A673 (cell line): ENCODE measurements around the gene SNTG2. TPM values are rescaled to one million over a fixed set of nuclear protein-coding genes. Genes with fewer than 3 reads are reported as not detected.

Source experiments
- BruUV-seq: library from RNA; stranded (reverse); fragments of 400-500 nt; replicated peaks from 2 replicates; lab custom pipeline; 2021; lab: Mats Ljungman, UMichigan
- CTCF ChIA-PET: fragments of 300-600 bp; sonication (Branson Sonifier 250); formaldehyde crosslinking; loops from one replicate; lab custom pipeline; 2022; ENCODE audit warnings: antibody characterized with exemption; lab: Charles Lee
- POLR2A ChIA-PET: fragments of 300-600 bp; sonication (Branson Sonifier 250); formaldehyde crosslinking; loops from one replicate; lab custom pipeline; 2022; ENCODE audit warnings: antibody characterized with exemption; ENCODE audit not compliant: low non-redundant PET; lab: Charles Lee
- DNase-seq: peaks from one replicate; pipeline ENCODE4 v3.0.0-alpha.2; 2015; ENCODE audit warnings: low spot score
- H3K27ac ChIP-seq: fragments of 200-600 bp; sonication (generic); 2 replicates; pipeline ENCODE4 v1.5.1; 2016; ENCODE audit warnings: mixed run types, low read depth, mild to moderate bottlenecking, mixed read lengths, antibody characterized with exemption, low read length; ENCODE audit not compliant: poor library complexity, severe bottlenecking
- H3K27me3 ChIP-seq: fragments of 200-600 bp; sonication (generic); replicated peaks from 2 replicates; pipeline ENCODE4 v1.6.1; 2017; ENCODE audit warnings: mixed run types, low read depth, mild to moderate bottlenecking, mixed read lengths, antibody characterized with exemption, low read length; ENCODE audit not compliant: insufficient read depth, poor library complexity
- H3K36me3 ChIP-seq: fragments of 200-600 bp; sonication (generic); 2 replicates; pipeline ENCODE4 v1.6.1; 2016; ENCODE audit warnings: mixed run types, mild to moderate bottlenecking, mixed read lengths, antibody characterized with exemption, low read length; ENCODE audit not compliant: insufficient read depth, poor library complexity, severe bottlenecking
- H3K4me1 ChIP-seq: fragments of 200-600 bp; sonication (generic); 2 replicates; pipeline ENCODE4 v1.6.1; 2017; ENCODE audit warnings: mixed run types, mild to moderate bottlenecking, mixed read lengths, antibody characterized with exemption, low read length; ENCODE audit not compliant: insufficient read depth, poor library complexity, severe bottlenecking
- H3K4me3 ChIP-seq: fragments of 200-600 bp; sonication (generic); 2 replicates; pipeline ENCODE4 v1.5.1; 2016; ENCODE audit warnings: low read depth, mixed run types, mild to moderate bottlenecking, mixed read lengths, low read length; ENCODE audit not compliant: poor library complexity, severe bottlenecking
- H3K9me3 ChIP-seq: fragments of 200-600 bp; sonication (generic); 2 replicates; pipeline ENCODE4 v1.6.1; 2016; ENCODE audit warnings: mixed run types, low read depth, mild to moderate bottlenecking, mixed read lengths, antibody characterized with exemption, low read length; ENCODE audit not compliant: poor library complexity, severe bottlenecking
- EZH2 ChIP-seq: fragments of 200-600 bp; sonication (generic); IDR thresholded peaks from 2 replicates; pipeline ENCODE4 v1.6.1; 2017; ENCODE audit warnings: borderline replicate concordance, low read depth, mild to moderate bottlenecking, mixed read lengths, antibody characterized with exemption, low read length; ENCODE audit not compliant: poor library complexity, severe bottlenecking
- intact Hi-C: fragments of 100-400 bp; cut with micrococcal nuclease; formaldehyde crosslinking; loops from one replicate; pipeline ENCODE4 v1.10.0; 2022; ENCODE audit not compliant: unreplicated experiment
- total RNA-seq: library from RNA; stranded (reverse); gene quantifications from 2 replicates; pipeline ENCODE4 v1.2.3, GENCODE V29; 2021
- TF ChIP-seq, protein P1 (sequence below): fragments of 300-800, 200-600 bp; sonication (generic); conservative IDR thresholded peaks from 2 replicates; pipeline ENCODE4 v1.5.1; 2017; ENCODE audit warnings: low read depth, mild to moderate bottlenecking, antibody characterized with exemption, low read length, moderate library complexity, mixed read lengths

Gene SNTG2
- total RNA-seq, 1 experiment from 2014 or later, result 3.7 TPM

DNA sequence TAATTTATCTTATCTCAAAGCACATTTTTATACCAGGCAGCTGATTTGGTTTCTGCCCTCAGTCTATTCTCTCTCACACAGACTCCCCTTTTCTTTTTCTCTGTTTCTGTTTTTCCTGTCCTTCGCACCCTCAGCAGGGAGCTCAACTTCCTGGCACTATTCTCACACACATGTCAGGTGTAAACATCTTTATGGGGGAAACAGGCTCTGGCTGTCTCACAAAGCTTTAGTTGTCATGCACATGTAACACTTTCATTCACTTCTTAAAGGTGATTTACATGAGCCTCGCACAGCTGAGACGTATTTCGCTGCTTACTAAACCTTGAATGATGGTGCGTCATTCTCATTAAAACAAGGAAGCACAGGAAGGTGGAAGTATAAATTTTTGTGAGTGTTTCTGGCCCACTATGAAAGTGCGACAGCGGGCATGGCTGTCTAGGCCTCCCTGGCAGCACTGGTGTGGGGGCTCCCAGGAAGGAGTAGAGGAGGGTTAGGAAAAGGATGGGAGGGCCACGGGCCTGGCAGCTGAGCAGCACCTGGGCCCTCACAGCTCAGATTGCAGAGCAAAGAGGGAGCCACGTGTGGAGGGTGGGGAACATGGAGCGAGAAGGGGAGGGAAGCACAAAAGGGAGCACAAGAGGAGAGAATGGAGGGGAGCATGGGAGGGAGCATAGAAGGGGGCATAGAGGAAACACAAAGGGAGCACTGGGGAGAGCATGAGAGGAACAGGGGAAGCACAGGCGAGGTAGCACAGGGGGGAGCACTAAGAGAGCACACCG is 46.2 kb upstream of the SNTG2 start:
- ChIA-PET CTCF (no interaction called here), POLR2A (no interaction called here)
- BruUV-seq, result no TSS peak
- Histone ChIP-seq H3K9me3 (no peaks in the 10 kb centered on the region), H3K36me3 (no peaks in the 10 kb centered on the region), H3K27ac (no peak overlapping the region), H3K4me3 (no peak overlapping the region), H3K4me1 (no peaks in the 10 kb centered on the region), H3K27me3 (no peaks in the 10 kb centered on the region)
- DNase-seq, result no peak
- intact Hi-C loops, result no loop called here
- TF ChIP-seq, protein P1, sequence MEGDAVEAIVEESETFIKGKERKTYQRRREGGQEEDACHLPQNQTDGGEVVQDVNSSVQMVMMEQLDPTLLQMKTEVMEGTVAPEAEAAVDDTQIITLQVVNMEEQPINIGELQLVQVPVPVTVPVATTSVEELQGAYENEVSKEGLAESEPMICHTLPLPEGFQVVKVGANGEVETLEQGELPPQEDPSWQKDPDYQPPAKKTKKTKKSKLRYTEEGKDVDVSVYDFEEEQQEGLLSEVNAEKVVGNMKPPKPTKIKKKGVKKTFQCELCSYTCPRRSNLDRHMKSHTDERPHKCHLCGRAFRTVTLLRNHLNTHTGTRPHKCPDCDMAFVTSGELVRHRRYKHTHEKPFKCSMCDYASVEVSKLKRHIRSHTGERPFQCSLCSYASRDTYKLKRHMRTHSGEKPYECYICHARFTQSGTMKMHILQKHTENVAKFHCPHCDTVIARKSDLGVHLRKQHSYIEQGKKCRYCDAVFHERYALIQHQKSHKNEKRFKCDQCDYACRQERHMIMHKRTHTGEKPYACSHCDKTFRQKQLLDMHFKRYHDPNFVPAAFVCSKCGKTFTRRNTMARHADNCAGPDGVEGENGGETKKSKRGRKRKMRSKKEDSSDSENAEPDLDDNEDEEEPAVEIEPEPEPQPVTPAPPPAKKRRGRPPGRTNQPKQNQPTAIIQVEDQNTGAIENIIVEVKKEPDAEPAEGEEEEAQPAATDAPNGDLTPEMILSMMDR, result no peak
- no peak for TF ChIP-seq EZH2

DNA sequence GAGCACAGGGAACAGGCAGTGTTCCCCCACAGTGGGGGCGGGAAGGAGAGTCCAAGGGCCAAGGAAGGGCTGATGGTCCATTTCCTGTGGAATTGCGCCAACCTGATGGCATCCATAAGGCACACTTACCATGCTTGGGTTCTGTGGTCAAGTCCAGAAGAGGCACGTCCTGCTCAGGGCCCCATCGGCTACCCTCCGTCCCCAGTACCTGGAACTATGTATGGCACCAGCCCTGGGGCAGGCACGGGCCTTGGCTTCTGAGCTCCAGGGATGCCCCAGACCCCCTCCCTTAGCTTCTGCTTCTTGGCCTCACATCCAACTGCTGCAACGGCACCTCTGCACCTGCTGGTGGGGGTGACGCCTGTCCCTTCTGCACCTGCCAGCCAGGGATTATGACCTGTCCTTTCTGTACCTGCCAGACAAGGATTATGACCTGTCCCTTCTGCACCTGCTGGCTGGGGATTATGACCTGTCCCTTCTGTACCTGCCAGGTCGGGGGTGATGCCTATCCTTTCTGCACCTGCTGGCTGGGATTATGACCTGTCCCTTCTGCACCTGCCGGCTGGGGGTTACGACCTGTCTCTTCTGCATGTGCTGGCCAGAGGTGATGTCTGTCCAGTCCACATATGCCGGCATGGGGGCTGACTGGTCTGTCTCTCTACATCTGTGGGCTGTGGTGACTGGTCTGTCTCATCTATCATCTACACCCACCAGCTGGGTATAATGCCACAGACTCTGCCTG is 45.4 kb upstream of the SNTG2 start:
- Histone ChIP-seq H3K4me3 (no peak overlapping the region), H3K9me3 (no peaks in the 10 kb centered on the region), H3K27me3 (no peaks in the 10 kb centered on the region), H3K36me3 (no peaks in the 10 kb centered on the region), H3K27ac (no peak overlapping the region), H3K4me1 (no peaks in the 10 kb centered on the region)
- intact Hi-C loops, result no loop called here
- BruUV-seq, result no TSS peak
- POLR2A ChIA-PET, result no interaction called here
- CTCF ChIA-PET, result no interaction called here
- DNase-seq, result no peak
- no peak for TF ChIP-seq EZH2
- TF ChIP-seq, protein P1, result no peak

DNA sequence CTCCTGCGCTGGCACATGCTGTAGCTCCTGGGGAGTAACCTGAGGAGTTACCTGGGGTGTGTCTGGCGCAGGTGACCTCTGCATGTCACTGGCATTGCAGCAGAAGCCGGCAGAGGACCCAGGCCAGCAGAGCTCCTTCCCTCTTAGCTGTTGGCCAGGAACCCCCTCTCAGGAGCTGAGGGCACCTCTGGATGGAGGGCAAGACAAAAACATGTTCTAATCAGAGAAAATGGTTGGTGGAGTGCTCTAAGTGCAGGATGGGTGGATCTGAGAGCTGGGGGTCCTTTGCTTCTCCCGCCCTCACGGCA is 44.9 kb upstream of the SNTG2 start:
- no peak overlapping the region for H3K27ac ChIP-seq
- no TSS peak for BruUV-seq
- intact Hi-C loops, result no loop called here
- TF ChIP-seq, protein P1, result no peak
- no peak for TF ChIP-seq EZH2
- CTCF ChIA-PET, result no interaction called here
- no peak for DNase-seq
- no peaks in the 10 kb centered on the region for H3K36me3 ChIP-seq
- no peaks in the 10 kb centered on the region for H3K27me3 ChIP-seq
- no peaks in the 10 kb centered on the region for H3K4me1 ChIP-seq
- H3K4me3 ChIP-seq, result no peak overlapping the region
- H3K9me3 ChIP-seq, result no peaks in the 10 kb centered on the region
- POLR2A ChIA-PET, result no interaction called here
